K562 (cell line): ENCODE results near the gene CSMD2.

ENCODE experiments used
- CEBPB ChIP-seq: fragments of 450-650 bp; IDR thresholded peaks from 2 replicates; pipeline ENCODE4 v1.6.1; 2016; ENCODE audit warnings: missing genetic modification characterization, missing compliant biosample characterization
- EZH2 ChIP-seq: IDR thresholded peaks from 2 replicates; pipeline ENCODE4 v1.6.1; 2012; ENCODE audit warnings: low read depth, mild to moderate bottlenecking, inconsistent platforms, low read length, borderline replicate concordance
- JUN ChIP-seq, 2 experiments: sonication (generic) in 1 of 2; formaldehyde crosslinking in 1 of 2; IDR thresholded peaks; 2 replicates each; pipeline versions ENCODE4 v1.6.1 to v1.8.0; 2012 to 2022; ENCODE audit warnings: borderline replicate concordance in 2 of 2, mild to moderate bottlenecking in 2 of 2, improper control_type of control experiment in 1 of 2, low read depth in 1 of 2, low read length in 1 of 2, missing genetic modification reagents in 1 of 2
- TEAD2 ChIP-seq: fragments of 450-650 bp; IDR thresholded peaks from 2 replicates; pipeline ENCODE4 v1.6.1; 2016; ENCODE audit warnings: missing genetic modification characterization, control low read depth, missing compliant biosample characterization
- TF ChIP-seq, protein P1 (sequence below): fragments of 250-450 bp; sonication (Bioruptor Pico); IDR thresholded peaks from 2 replicates; pipeline ENCODE4 v1.4.0; 2020; ENCODE audit warnings: mild to moderate bottlenecking, moderate library complexity
- TF ChIP-seq, protein P2 (sequence below): IDR thresholded peaks from 2 replicates; pipeline ENCODE4 v1.6.1; 2011; ENCODE audit warnings: borderline replicate concordance, low read depth, mild to moderate bottlenecking, moderate library complexity, low read length; ENCODE audit not compliant: insufficient read depth, poor library complexity, severe bottlenecking

DNA sequence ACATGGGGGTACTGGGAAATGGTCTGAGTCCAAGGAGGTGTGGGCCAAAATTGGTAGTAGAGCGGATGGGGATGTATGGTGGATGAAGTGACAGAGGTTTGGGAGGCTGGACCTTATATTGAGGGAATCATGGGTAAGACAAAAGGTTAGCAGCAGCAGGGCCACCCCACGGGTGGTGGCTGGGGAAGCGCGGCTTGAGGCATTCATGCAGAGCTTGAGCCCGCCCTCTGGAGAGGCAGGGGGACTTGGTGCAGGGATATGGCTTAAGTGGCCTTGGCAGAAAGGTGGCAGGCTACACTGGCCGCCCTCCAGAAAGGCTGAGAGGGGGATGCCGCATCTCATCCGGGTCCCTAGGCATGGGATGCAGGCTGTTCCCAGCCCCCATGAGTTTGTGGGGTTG lies 269.6 kb downstream of the CSMD2 start:
- no peak for TF ChIP-seq EZH2
- no peak for TF ChIP-seq TEAD2 (tag)
- no peak for TF ChIP-seq JUN (IDR thresholded peaks at IDR 0.05; ENCODE audit: borderline replicate concordance, low read depth, low read length)
- no peak for TF ChIP-seq JUN (CRISPR knock-in tag; IDR thresholded peaks at IDR 0.05; ENCODE audit: borderline replicate concordance)
- TF ChIP-seq, protein P1, sequence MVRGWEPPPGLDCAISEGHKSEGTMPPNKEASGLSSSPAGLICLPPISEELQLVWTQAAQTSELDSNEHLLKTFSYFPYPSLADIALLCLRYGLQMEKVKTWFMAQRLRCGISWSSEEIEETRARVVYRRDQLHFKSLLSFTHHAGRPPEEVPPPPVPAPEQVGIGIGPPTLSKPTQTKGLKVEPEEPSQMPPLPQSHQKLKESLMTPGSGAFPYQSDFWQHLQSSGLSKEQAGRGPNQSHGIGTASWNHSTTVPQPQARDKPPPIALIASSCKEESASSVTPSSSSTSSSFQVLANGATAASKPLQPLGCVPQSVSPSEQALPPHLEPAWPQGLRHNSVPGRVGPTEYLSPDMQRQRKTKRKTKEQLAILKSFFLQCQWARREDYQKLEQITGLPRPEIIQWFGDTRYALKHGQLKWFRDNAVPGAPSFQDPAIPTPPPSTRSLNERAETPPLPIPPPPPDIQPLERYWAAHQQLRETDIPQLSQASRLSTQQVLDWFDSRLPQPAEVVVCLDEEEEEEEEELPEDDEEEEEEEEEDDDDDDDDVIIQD: no peak
- TF ChIP-seq, protein P2, sequence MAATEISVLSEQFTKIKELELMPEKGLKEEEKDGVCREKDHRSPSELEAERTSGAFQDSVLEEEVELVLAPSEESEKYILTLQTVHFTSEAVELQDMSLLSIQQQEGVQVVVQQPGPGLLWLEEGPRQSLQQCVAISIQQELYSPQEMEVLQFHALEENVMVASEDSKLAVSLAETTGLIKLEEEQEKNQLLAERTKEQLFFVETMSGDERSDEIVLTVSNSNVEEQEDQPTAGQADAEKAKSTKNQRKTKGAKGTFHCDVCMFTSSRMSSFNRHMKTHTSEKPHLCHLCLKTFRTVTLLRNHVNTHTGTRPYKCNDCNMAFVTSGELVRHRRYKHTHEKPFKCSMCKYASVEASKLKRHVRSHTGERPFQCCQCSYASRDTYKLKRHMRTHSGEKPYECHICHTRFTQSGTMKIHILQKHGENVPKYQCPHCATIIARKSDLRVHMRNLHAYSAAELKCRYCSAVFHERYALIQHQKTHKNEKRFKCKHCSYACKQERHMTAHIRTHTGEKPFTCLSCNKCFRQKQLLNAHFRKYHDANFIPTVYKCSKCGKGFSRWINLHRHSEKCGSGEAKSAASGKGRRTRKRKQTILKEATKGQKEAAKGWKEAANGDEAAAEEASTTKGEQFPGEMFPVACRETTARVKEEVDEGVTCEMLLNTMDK: no peak
- TF ChIP-seq CEBPB (tag): no peak
